ENCODE measurements around the gene CTSC.

CTSC gene

GRCh38 chr11:88337181-88337986 lies at the start of gene CTSC:
Gene CTSC (minus strand): TSS chr11:88337736. CDS start chr11:88337672, 64 bp downstream.
- DNase-seq = peak; percentile 97

- peak; percentile 44 for DNase-seq
These were observed 47.1 kb upstream of the CTSC start for GRCh38 chr11:88384669-88385005.

- no peak for DNase-seq
These were observed 46.6 kb upstream of the CTSC start for GRCh38 chr11:88384004-88384668.

- no peak for DNase-seq
These were observed 45.9 kb upstream of the CTSC start for GRCh38 chr11:88383447-88383846.

GRCh38 chr11:88379130-88379529 lies 41.6 kb upstream of the CTSC start:
- no peak for DNase-seq

- DNase-seq = no peak
These were observed 41.0 kb upstream of the CTSC start for GRCh38 chr11:88378422-88379066.

GRCh38 chr11:88377646-88378045 lies 40.1 kb upstream of the CTSC start:
- no peak for DNase-seq

- DNase-seq = no peak
These were observed 39.6 kb upstream of the CTSC start for GRCh38 chr11:88377144-88377543.

- no peak for DNase-seq
These were observed 38.5 kb upstream of the CTSC start for GRCh38 chr11:88375927-88376470.

- no peak for DNase-seq
These were observed 33.2 kb upstream of the CTSC start for GRCh38 chr11:88370782-88371181.

- peak; percentile 24 for DNase-seq
These were observed 29.8 kb upstream of the CTSC start for GRCh38 chr11:88367310-88367709.

- DNase-seq = peak; percentile 37
These were observed 26.1 kb upstream of the CTSC start for GRCh38 chr11:88363648-88364065.

- no peak for DNase-seq
These were observed 25.5 kb upstream of the CTSC start for GRCh38 chr11:88363004-88363403.

GRCh38 chr11:88360141-88360540 lies 22.6 kb upstream of the CTSC start:
- DNase-seq = no peak

GRCh38 chr11:88359541-88359940 lies 22.0 kb upstream of the CTSC start:
- peak; percentile 63 for DNase-seq

GRCh38 chr11:88359114-88359513 lies 21.6 kb upstream of the CTSC start:
- DNase-seq = no peak

- DNase-seq = no peak
These were observed 20.5 kb upstream of the CTSC start for GRCh38 chr11:88358040-88358431.

- peak; percentile 79 for DNase-seq
These were observed 19.9 kb upstream of the CTSC start for GRCh38 chr11:88357323-88358039.

- no peak for DNase-seq
These were observed 18.4 kb upstream of the CTSC start for GRCh38 chr11:88355887-88356286.

- peak; percentile 33 for DNase-seq
These were observed 17.4 kb upstream of the CTSC start for GRCh38 chr11:88354912-88355311.

GRCh38 chr11:88353835-88354496 lies 16.4 kb upstream of the CTSC start:
- peak; percentile 58 for DNase-seq

- no peak for DNase-seq
These were observed 15.8 kb upstream of the CTSC start for GRCh38 chr11:88353386-88353785.
